Cardiac muscle cell (in vitro differentiated cells and primary cell): ENCODE data around the gene SLC16A10. TPM values are rescaled to one million over a fixed set of nuclear protein-coding genes. Genes with fewer than 3 reads are reported as not detected.
"Not testable (repeated sequence)": the region's sequence is repeated elsewhere in the genome, so short reads cannot be mapped to it uniquely, and the experiment has no call there.

Source experiments
- DNase-seq, 2 donors: peaks; one replicate each; pipeline versions ENCODE4 v3.0.0 to v3.0.0-alpha.2; 2010 to 2017; ENCODE audit warnings: low read depth in 1 of 2, low spot score in 1 of 2
- H3K27ac ChIP-seq: fragments of 200-600 bp; sonication (generic); 2 replicates; pipeline ENCODE4 v1.5.1; 2016
- H3K27me3 ChIP-seq: fragments of 200-600 bp; sonication (generic); 2 replicates; pipeline ENCODE4 v1.6.0; 2016; ENCODE audit warnings: control low read depth
- H3K36me3 ChIP-seq: fragments of 200-600 bp; sonication (generic); 2 replicates; pipeline ENCODE4 v1.5.1; 2016; ENCODE audit warnings: control low read depth
- H3K4me1 ChIP-seq: fragments of 200-600 bp; sonication (generic); 2 replicates; pipeline ENCODE4 v1.8.1; 2017; ENCODE audit warnings: low read depth, mild to moderate bottlenecking, mixed run types
- H3K4me3 ChIP-seq: fragments of 200-600 bp; sonication (generic); 2 replicates; pipeline ENCODE4 v1.5.1; 2016; ENCODE audit warnings: mild to moderate bottlenecking
- H3K9me3 ChIP-seq: fragments of 200-600 bp; sonication (generic); 2 replicates; pipeline ENCODE4 v1.5.1; 2017; ENCODE audit warnings: low read depth, mild to moderate bottlenecking, control low read depth
- CTCF ChIP-seq: IDR thresholded peaks from 2 replicates; pipeline ENCODE4 v1.5.1; 2012; ENCODE audit warnings: low read depth, mild to moderate bottlenecking, low read length
- polyA plus RNA-seq: library from polyadenylated mRNA; unstranded; fragments of >200 nt; fragmentation: Nextera tagmentation; extraction: Ambion mirVana; gene quantifications from 2 replicates; pipeline ENCODE4 v1.2.1, GENCODE V29; 2016
- total RNA-seq: library from RNA; depleted of rRNA; stranded (reverse); fragments of >200 nt; gene quantifications from 2 replicates; pipeline ENCODE4 v1.2.3, GENCODE V29; 2016

The SLC16A10 gene
- total and polyA plus RNA-seq, 2 experiments from 2014 or later: 8.1 to 21.4 TPM

GRCh38 chr6:111254004-111254778 is 166.9 kb downstream of the SLC16A10 start:
- H3K27ac ChIP-seq: no peak overlapping the region
- no peaks in the 10 kb centered on the region for H3K9me3 ChIP-seq
- no peaks in the 10 kb centered on the region for H3K36me3 ChIP-seq
- no peaks in the 10 kb centered on the region for H3K27me3 ChIP-seq
- H3K4me3 ChIP-seq: no peak overlapping the region
- no peak for TF ChIP-seq CTCF
- no peak for DNase-seq
- H3K4me1 ChIP-seq: no peaks in the 10 kb centered on the region

- Histone ChIP-seq H3K4me1 (no peaks in the 10 kb centered on the region), H3K4me3 (no peak overlapping the region), H3K27ac (no peak overlapping the region), H3K36me3 (no peaks in the 10 kb centered on the region), H3K27me3 (no peaks in the 10 kb centered on the region), H3K9me3 (no peaks in the 10 kb centered on the region)
- no peak for TF ChIP-seq CTCF
- DNase-seq: no peak
These were observed 167.5 kb downstream of the SLC16A10 start for GRCh38 chr6:111254779-111255166.

- not testable (repeated sequence) for H3K4me3 ChIP-seq, H3K9me3 ChIP-seq, H3K4me1 ChIP-seq, H3K27me3 ChIP-seq, DNase-seq, H3K27ac ChIP-seq, H3K36me3 ChIP-seq
These were observed 168.5 kb downstream of the SLC16A10 start for GRCh38 chr6:111255838-111256237.

- H3K4me1 ChIP-seq: no peaks in the 10 kb centered on the region
- TF ChIP-seq CTCF: no peak
- peak in 1 of 2 donors; percentile 26 for DNase-seq
- H3K9me3 ChIP-seq: no peaks in the 10 kb centered on the region
- no peaks in the 10 kb centered on the region for H3K27me3 ChIP-seq
- no peak overlapping the region for H3K27ac ChIP-seq
- no peaks in the 10 kb centered on the region for H3K36me3 ChIP-seq
- no peak overlapping the region for H3K4me3 ChIP-seq
These were observed 169.3 kb downstream of the SLC16A10 start for GRCh38 chr6:111256646-111257045.

GRCh38 chr6:111258010-111258409 is 170.7 kb downstream of the SLC16A10 start:
- Histone ChIP-seq H3K4me1 (no peaks in the 10 kb centered on the region), H3K36me3 (no peaks in the 10 kb centered on the region), H3K9me3 (no peaks in the 10 kb centered on the region), H3K27me3 (no peaks in the 10 kb centered on the region), H3K4me3 (no peak overlapping the region), H3K27ac (no peak overlapping the region)
- no peak for TF ChIP-seq CTCF
- no peak for DNase-seq

- H3K9me3 ChIP-seq: no peaks in the 10 kb centered on the region
- no peaks in the 10 kb centered on the region for H3K27me3 ChIP-seq
- peak in 1 of 2 donors; percentile 63 for DNase-seq
- no peak for TF ChIP-seq CTCF
- no peaks in the 10 kb centered on the region for H3K36me3 ChIP-seq
- H3K27ac ChIP-seq: no peak overlapping the region
- no peak overlapping the region for H3K4me3 ChIP-seq
- no peaks in the 10 kb centered on the region for H3K4me1 ChIP-seq
These were observed 171.3 kb downstream of the SLC16A10 start for GRCh38 chr6:111258615-111259088.
